Fibroblast of upper back skin (primary cell): ENCODE measurements around the gene ZNF232.
"Not testable (repeated sequence)": the region's sequence is repeated elsewhere in the genome, so short reads cannot be mapped to it uniquely, and the experiment has no call there.

ENCODE experiments used
- DNase-seq: peaks from one replicate; pipeline ENCODE4 v3.0.0-alpha.2; 2013

The ZNF232 gene

GRCh38 chr17:5111402-5112204, at the start of gene ZNF232:
TSS of gene ZNF232 (minus strand) at chr17:5111878. CDS start at chr17:5111822, 56 bp downstream.
- DNase-seq = peak; percentile 90

- DNase-seq = not testable (repeated sequence)
These were observed 49.0 kb upstream of the ZNF232 start for GRCh38 chr17:5160702-5161101.

- DNase-seq = not testable (repeated sequence)
These were observed 34.4 kb upstream of the ZNF232 start for GRCh38 chr17:5146122-5146521.

DNA sequence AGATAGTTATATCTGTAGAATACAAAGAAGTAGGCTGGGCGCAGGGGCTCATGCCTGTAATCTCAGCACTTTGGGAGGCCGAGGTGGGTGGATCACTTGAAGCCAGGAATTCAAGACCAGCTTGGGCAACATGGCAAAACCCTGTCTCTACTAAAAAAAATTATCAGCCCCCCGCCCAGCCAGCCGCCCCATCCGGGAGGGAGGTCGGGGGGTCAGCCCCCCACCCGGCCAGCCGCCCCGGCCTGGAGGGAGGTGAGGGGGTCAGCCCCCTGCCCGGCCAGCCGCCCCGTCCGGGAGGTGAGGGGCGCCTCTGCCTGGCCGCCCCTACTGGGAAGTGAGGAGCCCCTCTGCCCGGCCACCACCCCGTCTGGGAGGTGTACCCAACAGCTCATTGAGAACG, 31.2 kb upstream of the ZNF232 start:
- DNase-seq = not testable (repeated sequence)

DNA sequence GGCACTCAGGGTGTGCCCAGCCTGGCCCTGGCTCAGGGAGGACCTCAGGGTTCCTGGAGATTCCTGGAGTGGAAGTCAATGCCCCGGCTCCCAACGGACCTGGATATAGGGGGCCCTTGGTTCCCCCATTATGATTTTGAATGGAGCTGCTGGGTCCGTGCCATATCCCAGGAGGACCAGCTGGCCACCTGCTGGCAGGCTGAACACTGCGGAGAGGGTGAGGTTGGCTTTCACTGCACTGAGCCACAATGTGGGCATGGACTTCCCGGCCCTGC, 27.7 kb upstream of the ZNF232 start:
- no peak for DNase-seq

DNA sequence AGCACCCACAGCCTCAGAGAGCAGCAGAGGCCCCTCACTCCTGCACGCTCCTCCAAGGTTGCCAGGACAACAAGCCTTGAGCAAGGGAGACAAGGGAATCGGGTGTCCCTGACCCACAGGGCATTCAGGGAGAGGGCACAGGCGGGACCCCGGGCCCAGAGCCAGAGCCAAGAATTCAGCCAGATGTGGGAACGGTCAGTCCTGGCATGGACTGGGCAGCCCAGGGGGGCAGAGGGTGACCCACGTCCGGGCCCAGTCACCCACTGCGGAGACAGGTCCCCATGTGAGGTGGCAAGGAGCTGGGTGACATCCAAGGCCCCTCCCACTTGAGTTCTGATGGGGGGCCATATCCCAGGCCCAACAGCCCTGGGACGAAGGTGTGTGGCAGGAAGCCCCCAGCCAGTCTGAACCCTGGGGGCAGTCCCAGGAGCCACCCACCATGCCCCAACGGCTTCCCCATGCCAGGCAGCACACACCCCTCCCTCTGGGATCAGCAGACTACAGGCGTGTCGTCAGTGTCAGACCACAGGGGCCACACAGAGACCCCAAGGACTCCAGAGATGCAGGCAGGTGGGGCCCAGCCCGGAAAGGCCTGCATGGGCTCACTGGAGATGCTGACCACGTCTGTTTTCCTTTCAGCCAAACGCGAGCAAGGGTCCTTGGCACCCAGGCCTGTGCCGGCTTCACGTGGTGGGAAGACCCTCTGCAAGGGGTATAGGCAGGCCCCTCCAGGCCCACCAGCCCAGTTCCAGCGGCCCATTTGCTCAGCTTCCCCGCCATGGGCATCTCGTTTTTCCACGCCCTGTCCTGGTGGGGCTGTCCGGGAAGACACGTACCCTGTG, 27.2 kb upstream of the ZNF232 start:
- no peak for DNase-seq

DNA sequence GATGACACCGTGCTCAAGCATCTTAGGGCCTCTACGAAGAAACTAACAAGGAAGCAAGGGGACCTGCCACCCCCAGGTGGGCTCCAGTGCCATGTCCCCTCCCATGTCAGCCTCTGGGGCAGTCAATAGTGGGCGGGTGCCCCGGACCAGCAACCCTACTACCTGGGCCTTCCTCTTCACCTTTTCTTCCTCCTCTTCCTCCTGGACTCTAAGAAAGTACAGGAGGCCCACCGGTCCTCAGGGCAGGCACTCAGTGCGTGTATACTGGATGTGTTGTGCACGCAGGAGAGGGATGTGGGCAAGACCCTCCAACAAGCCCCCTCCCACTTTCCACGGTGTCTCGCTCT, 26.5 kb upstream of the ZNF232 start:
- DNase-seq = not testable (repeated sequence)

DNA sequence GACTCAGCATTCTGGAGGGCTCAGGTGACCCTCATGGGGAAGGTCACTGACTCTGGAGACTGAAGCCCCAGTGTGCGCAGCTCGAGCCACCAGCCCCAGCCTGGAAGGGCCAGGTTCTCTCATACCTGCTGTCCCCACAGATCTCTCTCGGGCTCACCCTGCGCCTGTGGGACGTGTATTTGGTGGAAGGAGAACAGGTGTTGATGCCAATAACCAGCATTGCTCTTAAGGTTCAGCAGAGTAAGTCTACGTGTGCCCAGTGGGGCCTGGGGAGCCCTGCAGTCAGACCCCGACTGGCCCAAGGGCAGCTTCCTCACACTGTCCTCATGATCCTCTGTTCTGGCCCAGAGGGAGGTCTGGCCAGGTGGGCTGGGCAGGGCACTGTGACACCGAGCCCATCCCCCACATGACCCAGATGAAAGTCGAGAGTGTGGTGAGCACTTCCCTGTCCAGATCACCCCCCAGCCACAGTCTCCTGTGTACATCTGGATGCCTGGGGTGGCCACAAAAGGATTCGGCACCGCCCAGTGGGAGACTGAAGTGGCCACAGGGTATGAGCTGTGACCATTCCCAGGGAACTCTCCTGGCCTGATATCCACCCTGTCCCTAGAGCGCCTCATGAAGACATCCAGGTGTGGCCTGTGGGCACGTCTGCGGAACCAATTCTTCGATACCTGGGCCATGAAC, 26.0 kb upstream of the ZNF232 start:
- DNase-seq = not testable (repeated sequence)

- DNase-seq = not testable (repeated sequence)
These were observed 25.1 kb upstream of the ZNF232 start for GRCh38 chr17:5136580-5137412.

GRCh38 chr17:5135726-5136579, 24.3 kb upstream of the ZNF232 start:
- no peak for DNase-seq

DNA sequence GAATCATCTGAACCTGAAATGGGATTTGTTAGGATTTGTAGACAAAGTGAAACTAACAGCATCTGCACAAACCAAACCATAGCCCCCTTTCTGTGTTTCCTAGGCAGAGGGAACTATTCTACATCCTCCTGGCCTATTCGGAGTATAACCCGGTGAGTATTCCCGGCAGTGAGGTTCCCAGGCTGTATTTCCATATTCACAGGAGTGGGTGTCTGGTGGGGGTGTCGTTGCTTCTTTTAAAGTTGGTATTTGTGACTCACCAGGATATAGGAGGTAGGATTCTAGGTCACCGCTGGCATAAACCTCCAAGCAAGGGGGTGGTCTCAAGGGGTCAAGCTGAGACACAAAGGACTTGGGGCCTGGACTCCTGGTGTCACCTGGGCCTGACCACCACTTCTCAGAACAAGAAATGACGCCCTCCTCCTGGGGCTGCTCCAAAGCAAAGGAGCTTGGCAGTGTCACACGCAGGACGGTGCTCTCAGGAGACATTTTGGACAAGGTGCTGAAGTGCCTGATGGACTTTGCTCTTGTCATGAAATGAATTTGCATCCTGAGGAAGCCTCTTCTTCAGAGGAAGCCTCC, 23.5 kb upstream of the ZNF232 start:
- not testable (repeated sequence) for DNase-seq

GRCh38 chr17:5134571-5134970, 22.9 kb upstream of the ZNF232 start:
- not testable (repeated sequence) for DNase-seq

GRCh38 chr17:5133961-5134360, 22.3 kb upstream of the ZNF232 start:
- not testable (repeated sequence) for DNase-seq

DNA sequence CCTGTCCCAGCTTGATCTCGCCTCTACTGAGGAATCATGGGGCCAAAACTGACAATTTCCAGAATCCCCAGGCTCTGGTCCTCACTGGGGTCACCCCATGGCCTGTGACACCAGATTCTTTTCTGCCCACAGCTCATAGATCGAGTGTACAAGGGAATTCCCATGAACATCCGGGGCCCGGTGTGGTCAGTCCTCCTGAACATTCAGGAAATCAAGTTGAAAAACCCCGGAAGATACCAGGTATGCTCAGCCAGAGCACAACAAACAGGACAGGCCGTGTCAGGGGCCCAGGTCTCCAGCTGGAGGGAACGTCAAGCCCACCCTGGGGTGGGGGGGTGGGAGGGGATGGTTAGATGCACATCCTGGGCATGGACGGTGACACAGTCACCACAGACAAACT, 21.6 kb upstream of the ZNF232 start:
- no peak for DNase-seq

DNA sequence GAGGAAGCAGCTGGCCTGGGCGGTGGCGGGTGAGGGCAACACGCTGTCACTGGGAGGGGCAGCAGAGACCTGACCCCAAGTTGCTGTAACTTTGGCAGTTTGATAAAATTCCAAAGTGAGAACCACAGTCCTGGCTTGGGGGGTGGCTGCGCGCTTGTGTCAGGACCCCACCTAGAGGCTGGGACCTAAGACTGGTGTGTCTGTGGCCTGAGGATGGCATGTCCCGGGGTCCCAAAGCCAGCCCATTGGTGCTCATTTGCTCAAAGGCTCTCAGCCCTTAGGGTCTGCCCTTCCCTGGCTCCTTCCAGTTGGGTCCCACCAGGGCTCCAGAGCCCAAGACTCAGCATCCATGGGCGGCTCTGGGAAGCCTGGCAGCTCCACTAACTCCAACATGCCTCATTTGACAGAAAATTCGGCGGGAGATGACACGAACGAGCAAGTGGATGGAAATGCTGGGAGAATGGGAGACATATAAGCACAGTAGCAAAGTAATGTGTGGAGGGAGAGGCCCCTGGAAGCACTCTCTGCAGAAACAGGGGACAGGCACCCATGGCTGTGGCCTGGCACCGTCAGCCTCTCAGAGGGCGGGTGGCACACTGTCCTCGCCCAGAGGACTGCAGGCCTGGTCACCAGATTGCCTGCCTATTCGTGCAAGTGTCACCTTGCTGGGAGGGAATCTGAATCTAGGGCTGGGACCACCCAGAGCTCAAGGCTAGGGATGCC, 21.0 kb upstream of the ZNF232 start:
- not testable (repeated sequence) for DNase-seq

GRCh38 chr17:5131799-5132502, 20.3 kb upstream of the ZNF232 start:
- not testable (repeated sequence) for DNase-seq

DNA sequence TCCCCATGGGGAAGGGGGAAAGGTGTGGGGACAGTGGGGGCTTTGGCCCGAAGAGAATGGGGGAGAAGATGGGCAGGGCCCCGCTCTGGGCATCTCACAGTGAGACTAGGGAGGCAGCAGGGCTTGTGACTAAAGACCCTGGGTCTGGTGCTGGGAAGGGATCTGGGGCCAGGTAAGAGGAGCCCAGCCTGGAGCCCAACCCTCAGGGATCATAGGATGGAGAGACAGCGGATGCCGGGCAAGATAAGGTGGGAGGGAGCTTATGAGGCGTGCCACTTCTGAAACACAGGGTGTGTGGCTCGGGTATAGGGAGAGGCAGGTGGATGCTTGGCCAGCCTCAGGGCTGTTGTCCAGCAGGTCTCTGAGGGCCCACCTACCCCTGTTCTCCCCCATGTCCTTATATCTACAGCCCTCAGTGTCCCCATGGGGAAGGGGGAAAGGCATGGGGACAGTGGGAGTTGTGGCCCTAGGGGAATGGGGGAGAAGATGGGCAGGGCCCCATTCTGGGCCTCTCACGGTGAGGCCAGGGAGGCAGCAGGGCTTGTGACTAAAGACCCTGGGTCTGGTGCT, 19.6 kb upstream of the ZNF232 start:
- DNase-seq = no peak

DNA sequence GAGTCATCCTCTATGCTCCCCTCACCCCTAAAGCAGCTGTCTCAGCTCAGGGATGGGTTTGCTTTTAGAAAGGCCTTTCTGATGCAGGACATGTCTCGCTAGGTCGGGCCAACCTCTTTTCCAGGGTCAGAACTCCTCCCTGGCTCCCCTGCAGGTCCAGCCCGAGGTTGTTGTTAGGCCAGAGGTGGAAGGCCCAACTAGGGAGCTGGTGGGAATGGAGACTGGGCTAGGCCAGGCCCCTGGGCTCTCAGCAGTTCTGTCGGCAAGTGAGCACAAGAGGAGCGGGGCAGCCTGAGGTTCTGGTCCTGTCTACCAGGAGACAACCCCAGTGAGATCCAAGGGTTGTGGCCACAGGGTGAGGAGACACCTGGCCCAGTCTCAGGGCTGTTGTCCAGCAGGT, 19.0 kb upstream of the ZNF232 start:
- not testable (repeated sequence) for DNase-seq

DNA sequence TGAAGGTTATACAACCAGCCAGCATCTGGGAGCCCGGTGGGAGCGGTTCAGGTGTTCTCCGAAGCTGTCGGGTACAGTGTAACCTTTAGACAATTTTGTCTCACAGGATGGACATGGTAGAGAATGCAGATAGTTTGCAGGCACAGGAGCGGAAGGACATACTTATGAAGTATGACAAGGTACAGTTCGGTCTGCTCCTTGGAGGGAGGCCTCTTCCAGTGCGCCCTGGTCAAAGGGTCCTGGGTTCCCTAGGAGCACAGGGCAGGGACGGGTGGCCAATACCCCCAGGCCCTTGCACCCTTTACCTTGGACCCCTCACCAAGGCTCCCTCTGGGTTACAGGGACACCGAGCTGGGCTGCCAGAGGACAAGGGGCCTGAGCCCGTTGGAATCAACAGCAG, 18.6 kb upstream of the ZNF232 start:
- DNase-seq = not testable (repeated sequence)

- not testable (repeated sequence) for DNase-seq
These were observed 18.1 kb upstream of the ZNF232 start for GRCh38 chr17:5129770-5130169.
